ENCODE results near the gene TENT4B.

TENT4B gene

GRCh38 chr16:50260206-50261159, 107.4 kb downstream of the TENT4B start:
- no peak for DNase-seq

- DNase-seq = no peak
Observed at GRCh38 chr16:50261160-50261706, 108.1 kb downstream of the TENT4B start.

GRCh38 chr16:50261707-50262235, 108.7 kb downstream of the TENT4B start:
- no peak for DNase-seq

GRCh38 chr16:50263060-50263909, 110.2 kb downstream of the TENT4B start:
- no peak for DNase-seq

GRCh38 chr16:50263940-50264929, 111.1 kb downstream of the TENT4B start:
- DNase-seq = no peak

GRCh38 chr16:50265260-50265659, 112.2 kb downstream of the TENT4B start:
- no peak for DNase-seq

GRCh38 chr16:50265716-50266336, 112.7 kb downstream of the TENT4B start:
- DNase-seq = no peak

GRCh38 chr16:50266337-50267091, 113.4 kb downstream of the TENT4B start, which contains the start of gene ADCY7:
ADCY7 (plus strand) TSS chr16:50266551; CDS start chr16:50288180, 21,629 bp downstream.
- peak; percentile 63 for DNase-seq

- DNase-seq = no peak
Observed at GRCh38 chr16:50267151-50267631, 114.1 kb downstream of the TENT4B start.

GRCh38 chr16:50267651-50268050, 114.5 kb downstream of the TENT4B start:
- DNase-seq = no peak

- DNase-seq = no peak
Observed at GRCh38 chr16:50268352-50268751, 115.2 kb downstream of the TENT4B start.

- DNase-seq = no peak
Observed at GRCh38 chr16:50269061-50269705, 116.1 kb downstream of the TENT4B start.

- no peak for DNase-seq
Observed at GRCh38 chr16:50269769-50270509, 116.8 kb downstream of the TENT4B start.

GRCh38 chr16:50270510-50271147, 117.5 kb downstream of the TENT4B start:
- no peak for DNase-seq

GRCh38 chr16:50271148-50272041, 118.3 kb downstream of the TENT4B start:
- DNase-seq = no peak

GRCh38 chr16:50272111-50272571, 119.0 kb downstream of the TENT4B start:
- DNase-seq = no peak

Measured in effector CD8-positive, alpha-beta T cell (primary cell).